Uterus (tissue), 4 donors: ENCODE data around the gene POLR3H. TPM values are rescaled to one million over a fixed set of nuclear protein-coding genes. Genes with fewer than 3 reads are reported as not detected.
A peak's percentile ranks its signal among the peaks of the same experiment; 100 is the strongest.

Source experiments
- DNase-seq, 2 donors: peaks; one replicate each; pipeline ENCODE4 v3.0.0-alpha.2; 2019 to 2020
- H3K27ac ChIP-seq, 2 donors: fragments of 200-600 bp; sonication (generic); 1 replicate in 1 of 2; 2 replicates in 1 of 2; pipeline ENCODE4 v1.5.1; 2016 to 2018
- H3K27me3 ChIP-seq, 2 donors: fragments of 200-600 bp; sonication (generic); one replicate each; pipeline ENCODE4 v1.5.1; 2018 to 2019; ENCODE audit warnings: control low read depth in 1 of 2
- H3K36me3 ChIP-seq, 2 donors: fragments of 200-600 bp; sonication (generic); one replicate each; pipeline ENCODE4 v1.5.1; 2019; ENCODE audit warnings: control low read depth in 1 of 2
- H3K4me1 ChIP-seq, 2 donors: fragments of 200-600 bp; sonication (generic); one replicate each; pipeline ENCODE4 v1.5.1; 2018 to 2019; ENCODE audit warnings: control low read depth in 1 of 2
- H3K4me3 ChIP-seq, 2 donors: fragments of 200-600 bp; sonication (generic); 1 replicate in 1 of 2; 2 replicates in 1 of 2; pipeline ENCODE4 v1.5.1; 2018 to 2019; ENCODE audit warnings: mild to moderate bottlenecking in 1 of 2
- H3K9me3 ChIP-seq, 2 donors: fragments of 200-600 bp; sonication (generic); one replicate each; pipeline ENCODE4 v1.5.1; 2019; ENCODE audit warnings: control low read depth in 1 of 2
- CTCF ChIP-seq, 4 experiments: fragments of 200-600 bp in 2 of 4; fragments of 450-650 bp in 2 of 4; sonication (generic) in 2 of 4; IDR thresholded peaks; one replicate each; pipeline ENCODE4 v1.5.1; 2016 to 2019; ENCODE audit warnings: antibody characterized with exemption in 4 of 4, mild to moderate bottlenecking in 2 of 4, moderate library complexity in 1 of 4
- POLR2A ChIP-seq, 2 donors: fragments of 450-650 bp; IDR thresholded peaks; one replicate each; pipeline ENCODE4 v1.6.1; 2016; ENCODE audit warnings: antibody characterized with exemption in 2 of 2, mild to moderate bottlenecking in 1 of 2, moderate library complexity in 1 of 2
- intact Hi-C: fragments of 100-400 bp; cut with DNase I; formaldehyde crosslinking; loops from one replicate; pipeline ENCODE4 v1.15.1; 2023; ENCODE audit warnings: low total_unique reads
- total RNA-seq, 4 donors: library from RNA; depleted of rRNA in 3 of 4; stranded (reverse); fragments of >200 nt in 3 of 4; gene quantifications; one replicate each; pipeline versions ENCODE4 v1.1.0 to v1.2.4, GENCODE V29; 2014 to 2023
- donor health status: DM: yes; HTN: yes; CAD: no.

The POLR3H gene
- total RNA-seq, 4 donors from 2014 or later = 3.2 to 41.9 (median 16.6) TPM

- no peak for DNase-seq
- H3K9me3 ChIP-seq = no peaks in the 10 kb centered on the region
- peaks cover 14 to 20% of the 10 kb centered on the region in 2 donors for H3K4me1 ChIP-seq
- intact Hi-C loops = no loop called here
- H3K36me3 ChIP-seq = no peaks in the 10 kb centered on the region
- no peak for TF ChIP-seq POLR2A (IDR thresholded peaks at IDR 0.05)
- no peak for TF ChIP-seq CTCF (IDR thresholded peaks at IDR 0.05)
- H3K27me3 ChIP-seq = no peaks in the 10 kb centered on the region
- no peak overlapping the region for H3K4me3 ChIP-seq
- H3K27ac ChIP-seq = peak overlapping the region; percentile 68 to 78
Observed at GRCh38 chr22:41479671-41480396, 64.4 kb downstream of the POLR3H start.

- no peaks in the 10 kb centered on the region for H3K9me3 ChIP-seq
- TF ChIP-seq CTCF (IDR thresholded peaks at IDR 0.05) = no peak
- no peak for TF ChIP-seq POLR2A (IDR thresholded peaks at IDR 0.05)
- H3K36me3 ChIP-seq = no peaks in the 10 kb centered on the region
- H3K4me1 ChIP-seq = peaks cover 14 to 20% of the 10 kb centered on the region in 2 donors
- no peaks in the 10 kb centered on the region for H3K27me3 ChIP-seq
- H3K4me3 ChIP-seq = no peak overlapping the region
- intact Hi-C loops = no loop called here
- no peak for DNase-seq
- peak overlapping the region in 1 of 2 donors; percentile 78 for H3K27ac ChIP-seq
Observed at GRCh38 chr22:41478891-41479521, 65.3 kb downstream of the POLR3H start.

- no peak for DNase-seq
- intact Hi-C loops = no loop called here
- Histone ChIP-seq H3K36me3 (no peaks in the 10 kb centered on the region), H3K27me3 (no peaks in the 10 kb centered on the region), H3K27ac (peak overlapping the region in 1 of 2 donors; percentile 78), H3K4me3 (no peak overlapping the region), H3K4me1 (peaks cover 14 to 20% of the 10 kb centered on the region in 2 donors), H3K9me3 (no peaks in the 10 kb centered on the region)
- TF ChIP-seq CTCF (IDR thresholded peaks at IDR 0.05) = no peak
- no peak for TF ChIP-seq POLR2A (IDR thresholded peaks at IDR 0.05)
Observed at GRCh38 chr22:41478473-41478872, 65.8 kb downstream of the POLR3H start.

Other genes with a start within 250 kb of the POLR3H start
- gene ZC3H7B, start 242.9 kb downstream of the POLR3H start, total RNA-seq = 10 to 100 TPM; 14.1 to 74.1 (median 28.2) TPM
- gene TEF, start 162.5 kb downstream of the POLR3H start, total RNA-seq = 10 to 100 TPM in 2 of 4 donors, 1 to 10 TPM in 2; 8.5 to 73.7 (median 15.1) TPM
- 10 to 100 TPM; 15.6 to 97.1 (median 27.8) TPM for gene TOB2, start 97.7 kb downstream of the POLR3H start, total RNA-seq
- 10 to 100 TPM; 38.5 to 65.1 (median 46.4) TPM for gene PHF5A, start 75.8 kb downstream of the POLR3H start, total RNA-seq
- gene ACO2, start 75.4 kb downstream of the POLR3H start, total RNA-seq = 10 to 100 TPM; 21.5 to 64.4 (median 47.1) TPM
- 10 to 100 TPM in 2 of 4 donors, 1 to 10 TPM in 2; 2.4 to 83.0 (median 19.6) TPM for gene CSDC2, start 16.5 kb upstream of the POLR3H start, total RNA-seq
- gene PMM1, start 45.4 kb upstream of the POLR3H start, total RNA-seq = 10 to 100 TPM; 21.0 to 76.5 (median 34.6) TPM
- 10 to 100 TPM in 2 of 4 donors, 1 to 10 TPM in 2; 6.4 to 34.2 (median 9.6) TPM for gene DESI1, start 76.6 kb upstream of the POLR3H start, total RNA-seq
- 100 to 1,000 TPM in 3 of 4 donors, 10 to 100 TPM in 1; 89.1 to 303 (median 157) TPM for gene XRCC6, start 76.8 kb upstream of the POLR3H start, total RNA-seq
- gene SNU13, start 144.4 kb upstream of the POLR3H start, total RNA-seq = 100 to 1,000 TPM in 2 of 4 donors, 10 to 100 TPM in 2; 62.1 to 136 (median 96.2) TPM
- gene MEI1, start 155.0 kb upstream of the POLR3H start, total RNA-seq = 1 to 10 TPM in 1 of 4 donors, under 1 TPM in 1, not detected in 2; 0.70 to 1.9 TPM